K562 (cell line): Measurements from ENCODE around the gene MTHFR. TPM values are rescaled to one million over a fixed set of nuclear protein-coding genes. Genes with fewer than 3 reads are reported as not detected.
A peak's percentile ranks its signal among the peaks of the same experiment; 100 is the strongest.

Source experiments
- CBFA2T2 ChIP-seq: fragments of 450-650 bp; conservative IDR thresholded peaks from 2 replicates; pipeline ENCODE4 v1.6.1; 2017; ENCODE audit warnings: mild to moderate bottlenecking
- EHMT2 ChIP-seq: fragments of 450-650 bp; IDR thresholded peaks from 2 replicates; pipeline ENCODE4 v1.6.1; 2018; ENCODE audit warnings: antibody characterized with exemption
- FOXP4 ChIP-seq: sonication (generic); formaldehyde crosslinking; IDR thresholded peaks from 2 replicates; pipeline ENCODE4 v1.8.0; 2022; ENCODE audit warnings: mild to moderate bottlenecking, missing genetic modification reagents, borderline replicate concordance
- HNRNPH1 ChIP-seq: fragments of 200-400 bp; formaldehyde crosslinking; optimal IDR thresholded peaks from 2 replicates; pipeline ENCODE3; 2017; ENCODE audit warnings: low read depth, mild to moderate bottlenecking, low read length, moderate library complexity
- JUNB ChIP-seq: fragments of 450-650 bp; formaldehyde crosslinking; conservative IDR thresholded peaks from 2 replicates; pipeline ENCODE4 v1.4.0; 2020; ENCODE audit warnings: mild to moderate bottlenecking
- KDM1A ChIP-seq, 2 experiments: fragments of 450-650 bp; IDR thresholded peaks; 2 replicates each; pipeline ENCODE4 v1.6.1; 2016; ENCODE audit warnings: mild to moderate bottlenecking in 2 of 2
- MCM3 ChIP-seq: fragments of 450-650 bp; IDR thresholded peaks from 2 replicates; pipeline ENCODE4 v1.6.1; 2016
- NEUROD1 ChIP-seq: fragments of 150-350 bp; IDR thresholded peaks from 2 replicates; pipeline ENCODE4 v1.6.1; 2014; ENCODE audit warnings: borderline replicate concordance, low read length, low read depth; ENCODE audit not compliant: partially characterized antibody
- POLR2B ChIP-seq: fragments of 450-650 bp; IDR thresholded peaks from 2 replicates; pipeline ENCODE4 v1.6.1; 2018; ENCODE audit warnings: low read depth; ENCODE audit not compliant: partially characterized antibody
- POLR3A ChIP-seq: IDR thresholded peaks from 2 replicates; pipeline ENCODE4 v1.6.1; 2011; ENCODE audit warnings: borderline replicate concordance, mild to moderate bottlenecking, moderate library complexity; ENCODE audit not compliant: insufficient read length, insufficient read depth; ENCODE audit errors: extremely low read depth
- RBM17 ChIP-seq: fragments of 200-400 bp; formaldehyde crosslinking; IDR thresholded peaks from 2 replicates; pipeline ENCODE4 v1.6.1; 2017; ENCODE audit warnings: low read depth, mild to moderate bottlenecking, low read length, borderline replicate concordance
- ZNF395 ChIP-seq: fragments of 200-800 bp; sonication (Bioruptor generic); IDR thresholded peaks from 2 replicates; pipeline ENCODE4 v1.6.1; 2017; ENCODE audit warnings: missing genetic modification characterization, missing compliant biosample characterization
- polyA plus RNA-seq, 8 experiments: library from polyadenylated mRNA; depleted of rRNA in 4 of 8; stranded (reverse) in 5 of 8; unstranded in 3 of 8; fragments of >200 nt; fragmentation: Nextera tagmentation in 2 of 8; fragmentation: Illumina TruSeq in 1 of 8; extraction: Ambion mirVana in 2 of 8; extraction: Trizol in 1 of 8; gene quantifications; 2 replicates each; pipeline versions ENCODE4 v1.2.1 to v1.2.3, GENCODE V29; 2011 to 2014; ENCODE audit warnings: inconsistent platforms in 1 of 8, missing spikeins in 1 of 8
- total RNA-seq, 7 experiments: library from RNA; depleted of rRNA in 6 of 7; stranded (reverse); fragments of >200 nt in 6 of 7; fragmentation: Illumina TruSeq in 2 of 7; extraction: Trizol in 2 of 7; gene quantifications; 2 replicates each; pipeline versions ENCODE4 v1.2.1 to v1.2.3, GENCODE V29; 2011 to 2021; ENCODE audit warnings: low replicate concordance in 1 of 7
- TF ChIP-seq, protein P1 (sequence below): fragments of 450-650 bp; IDR thresholded peaks from 2 replicates; pipeline ENCODE4 v1.6.1; 2016; ENCODE audit warnings: low read depth
- TF ChIP-seq, protein P2 (sequence below): fragments of 250-450 bp; sonication (Bioruptor Pico); IDR thresholded peaks from 2 replicates; pipeline ENCODE4 v1.5.0; 2020; ENCODE audit warnings: mild to moderate bottlenecking

Gene MTHFR
- total and polyA plus RNA-seq, 9 of the 15 experiments (the other 6 are each of a cell fraction or from before 2014, with no cell fraction given): 5.0 to 104 (median 62.6) TPM

DNA sequence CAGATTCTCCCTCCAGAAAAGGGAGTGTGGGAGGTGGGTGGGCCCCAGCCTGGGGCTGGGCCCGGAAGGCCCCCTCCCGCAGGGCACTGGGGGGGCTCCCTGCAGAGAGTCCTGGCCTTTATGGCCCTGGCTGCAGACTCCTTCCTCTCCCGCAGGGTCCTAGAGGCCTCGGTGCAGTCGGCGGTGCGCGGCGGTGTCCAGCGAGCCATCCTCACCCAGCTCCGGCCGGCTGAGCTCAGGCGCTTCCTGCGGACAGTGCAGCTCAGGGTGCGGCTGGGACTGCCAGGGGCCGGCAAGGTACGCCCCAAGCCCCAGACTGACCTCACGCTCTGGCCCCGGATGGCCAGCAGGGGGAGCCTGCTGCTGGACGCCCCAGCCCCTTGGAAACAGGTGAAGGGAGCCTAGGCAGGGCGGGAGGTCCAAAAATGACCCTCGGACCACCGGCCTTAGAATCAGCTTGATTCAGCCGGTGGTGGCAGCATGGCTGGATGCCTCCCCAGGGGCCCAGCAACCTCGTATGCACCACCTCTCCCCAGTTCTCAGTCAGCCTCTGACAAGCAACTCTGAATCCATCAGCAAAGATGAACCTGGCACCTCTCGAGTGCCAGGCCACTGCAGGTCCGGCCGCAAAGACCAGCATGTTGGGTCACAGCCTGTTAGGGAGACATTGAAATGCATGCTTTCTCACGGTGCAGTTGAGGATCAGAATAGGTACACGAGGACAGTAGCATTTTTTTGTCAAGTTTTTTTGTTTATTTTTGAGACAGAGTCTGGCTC lies 20.6 kb downstream of the MTHFR start (continued):
- TF ChIP-seq, protein P1, sequence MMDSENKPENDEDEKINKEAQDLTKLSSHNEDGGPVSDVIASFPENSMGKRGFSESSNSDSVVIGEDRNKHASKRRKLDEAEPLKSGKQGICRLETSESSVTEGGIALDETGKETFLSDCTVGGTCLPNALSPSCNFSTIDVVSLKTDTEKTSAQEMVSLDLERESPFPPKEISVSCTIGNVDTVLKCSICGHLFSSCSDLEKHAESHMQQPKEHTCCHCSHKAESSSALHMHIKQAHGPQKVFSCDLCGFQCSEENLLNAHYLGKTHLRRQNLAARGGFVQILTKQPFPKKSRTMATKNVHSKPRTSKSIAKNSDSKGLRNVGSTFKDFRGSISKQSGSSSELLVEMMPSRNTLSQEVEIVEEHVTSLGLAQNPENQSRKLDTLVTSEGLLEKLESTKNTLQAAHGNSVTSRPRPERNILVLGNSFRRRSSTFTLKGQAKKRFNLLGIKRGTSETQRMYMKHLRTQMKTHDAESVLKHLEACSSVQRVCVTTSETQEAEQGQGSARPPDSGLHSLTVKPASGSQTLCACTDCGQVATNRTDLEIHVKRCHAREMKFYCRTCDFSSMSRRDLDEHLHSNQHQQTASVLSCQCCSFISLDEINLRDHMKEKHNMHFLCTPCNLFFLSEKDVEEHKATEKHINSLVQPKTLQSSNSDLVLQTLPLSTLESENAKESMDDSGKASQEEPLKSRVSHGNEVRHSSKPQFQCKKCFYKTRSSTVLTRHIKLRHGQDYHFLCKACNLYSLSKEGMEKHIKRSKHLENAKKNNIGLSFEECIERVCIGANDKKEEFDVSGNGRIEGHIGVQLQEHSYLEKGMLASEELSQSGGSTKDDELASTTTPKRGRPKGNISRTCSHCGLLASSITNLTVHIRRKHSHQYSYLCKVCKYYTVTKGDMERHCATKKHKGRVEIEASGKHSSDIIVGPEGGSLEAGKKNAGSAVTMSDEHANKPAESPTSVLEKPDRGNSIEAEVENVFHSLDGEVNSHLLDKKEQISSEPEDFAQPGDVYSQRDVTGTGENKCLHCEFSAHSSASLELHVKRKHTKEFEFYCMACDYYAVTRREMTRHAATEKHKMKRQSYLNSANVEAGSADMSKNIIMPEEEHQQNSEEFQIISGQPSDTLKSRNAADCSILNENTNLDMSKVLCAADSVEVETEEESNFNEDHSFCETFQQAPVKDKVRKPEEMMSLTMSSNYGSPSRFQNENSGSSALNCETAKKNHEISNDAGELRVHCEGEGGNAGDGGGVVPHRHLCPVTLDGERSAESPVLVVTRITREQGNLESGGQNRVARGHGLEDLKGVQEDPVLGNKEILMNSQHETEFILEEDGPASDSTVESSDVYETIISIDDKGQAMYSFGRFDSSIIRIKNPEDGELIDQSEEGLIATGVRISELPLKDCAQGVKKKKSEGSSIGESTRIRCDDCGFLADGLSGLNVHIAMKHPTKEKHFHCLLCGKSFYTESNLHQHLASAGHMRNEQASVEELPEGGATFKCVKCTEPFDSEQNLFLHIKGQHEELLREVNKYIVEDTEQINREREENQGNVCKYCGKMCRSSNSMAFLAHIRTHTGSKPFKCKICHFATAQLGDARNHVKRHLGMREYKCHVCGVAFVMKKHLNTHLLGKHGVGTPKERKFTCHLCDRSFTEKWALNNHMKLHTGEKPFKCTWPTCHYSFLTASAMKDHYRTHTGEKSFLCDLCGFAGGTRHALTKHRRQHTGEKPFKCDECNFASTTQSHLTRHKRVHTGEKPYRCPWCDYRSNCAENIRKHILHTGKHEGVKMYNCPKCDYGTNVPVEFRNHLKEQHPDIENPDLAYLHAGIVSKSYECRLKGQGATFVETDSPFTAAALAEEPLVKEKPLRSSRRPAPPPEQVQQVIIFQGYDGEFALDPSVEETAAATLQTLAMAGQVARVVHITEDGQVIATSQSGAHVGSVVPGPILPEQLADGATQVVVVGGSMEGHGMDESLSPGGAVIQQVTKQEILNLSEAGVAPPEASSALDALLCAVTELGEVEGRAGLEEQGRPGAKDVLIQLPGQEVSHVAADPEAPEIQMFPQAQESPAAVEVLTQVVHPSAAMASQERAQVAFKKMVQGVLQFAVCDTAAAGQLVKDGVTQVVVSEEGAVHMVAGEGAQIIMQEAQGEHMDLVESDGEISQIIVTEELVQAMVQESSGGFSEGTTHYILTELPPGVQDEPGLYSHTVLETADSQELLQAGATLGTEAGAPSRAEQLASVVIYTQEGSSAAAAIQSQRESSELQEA: no peak
- TF ChIP-seq POLR3A: no peak
- TF ChIP-seq CBFA2T2: no peak
- TF ChIP-seq JUNB: no peak
- TF ChIP-seq POLR2B: no peak
- TF ChIP-seq MCM3: no peak
- TF ChIP-seq ZNF395 (CRISPR knock-in tag): no peak
- TF ChIP-seq RBM17: no peak
- no peak for TF ChIP-seq KDM1A (IDR thresholded peaks at IDR 0.05)
- TF ChIP-seq, protein P2, sequence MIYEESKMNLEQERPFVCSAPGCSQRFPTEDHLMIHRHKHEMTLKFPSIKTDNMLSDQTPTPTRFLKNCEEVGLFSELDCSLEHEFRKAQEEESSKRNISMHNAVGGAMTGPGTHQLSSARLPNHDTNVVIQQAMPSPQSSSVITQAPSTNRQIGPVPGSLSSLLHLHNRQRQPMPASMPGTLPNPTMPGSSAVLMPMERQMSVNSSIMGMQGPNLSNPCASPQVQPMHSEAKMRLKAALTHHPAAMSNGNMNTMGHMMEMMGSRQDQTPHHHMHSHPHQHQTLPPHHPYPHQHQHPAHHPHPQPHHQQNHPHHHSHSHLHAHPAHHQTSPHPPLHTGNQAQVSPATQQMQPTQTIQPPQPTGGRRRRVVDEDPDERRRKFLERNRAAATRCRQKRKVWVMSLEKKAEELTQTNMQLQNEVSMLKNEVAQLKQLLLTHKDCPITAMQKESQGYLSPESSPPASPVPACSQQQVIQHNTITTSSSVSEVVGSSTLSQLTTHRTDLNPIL (CRISPR knock-in tag): 0 out of 2 replicates have a peak, but pooled peaks have one; percentile 50
- no peak for TF ChIP-seq HNRNPH1
- no peak for TF ChIP-seq EHMT2
- TF ChIP-seq NEUROD1: no peak
- TF ChIP-seq FOXP4 (CRISPR knock-in tag): no peak
